Hepatocyte (in vitro differentiated cells): ENCODE results near the gene BCAS3.

Experiments
- EZH2 ChIP-seq: fragments of 200-600 bp; sonication (generic); IDR thresholded peaks from 2 replicates; pipeline ENCODE4 v1.6.1; 2016; ENCODE audit warnings: antibody characterized with exemption, mild to moderate bottlenecking, borderline replicate concordance
- TF ChIP-seq, protein P1 (sequence below): fragments of 200-600 bp; sonication (generic); IDR thresholded peaks from 2 replicates; pipeline ENCODE4 v1.5.1; 2016; ENCODE audit warnings: antibody characterized with exemption, mild to moderate bottlenecking; ENCODE audit not compliant: poor library complexity

- no peak for TF ChIP-seq EZH2
- TF ChIP-seq, protein P1, sequence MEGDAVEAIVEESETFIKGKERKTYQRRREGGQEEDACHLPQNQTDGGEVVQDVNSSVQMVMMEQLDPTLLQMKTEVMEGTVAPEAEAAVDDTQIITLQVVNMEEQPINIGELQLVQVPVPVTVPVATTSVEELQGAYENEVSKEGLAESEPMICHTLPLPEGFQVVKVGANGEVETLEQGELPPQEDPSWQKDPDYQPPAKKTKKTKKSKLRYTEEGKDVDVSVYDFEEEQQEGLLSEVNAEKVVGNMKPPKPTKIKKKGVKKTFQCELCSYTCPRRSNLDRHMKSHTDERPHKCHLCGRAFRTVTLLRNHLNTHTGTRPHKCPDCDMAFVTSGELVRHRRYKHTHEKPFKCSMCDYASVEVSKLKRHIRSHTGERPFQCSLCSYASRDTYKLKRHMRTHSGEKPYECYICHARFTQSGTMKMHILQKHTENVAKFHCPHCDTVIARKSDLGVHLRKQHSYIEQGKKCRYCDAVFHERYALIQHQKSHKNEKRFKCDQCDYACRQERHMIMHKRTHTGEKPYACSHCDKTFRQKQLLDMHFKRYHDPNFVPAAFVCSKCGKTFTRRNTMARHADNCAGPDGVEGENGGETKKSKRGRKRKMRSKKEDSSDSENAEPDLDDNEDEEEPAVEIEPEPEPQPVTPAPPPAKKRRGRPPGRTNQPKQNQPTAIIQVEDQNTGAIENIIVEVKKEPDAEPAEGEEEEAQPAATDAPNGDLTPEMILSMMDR: no peak
Observed at GRCh38 chr17:61286449-61286848, 608.8 kb downstream of the BCAS3 start.
